Neural crest cell (in vitro differentiated cells): ENCODE measurements around the gene COL21A1. TPM values are rescaled to one million over a fixed set of nuclear protein-coding genes. Genes with fewer than 3 reads are reported as not detected.

Source experiments
- DNase-seq: peaks from one replicate; pipeline ENCODE4 v3.0.0; 2021; ENCODE audit warnings: low read depth, mixed read lengths, low spot score
- H3K27ac Mint-ChIP-seq: one replicate; pipeline ENCODE4 v1.8.0; 2021; ENCODE audit warnings: mild to moderate bottlenecking, mixed read lengths; ENCODE audit not compliant: unreplicated experiment
- H3K27me3 Mint-ChIP-seq: 2 replicates; pipeline ENCODE4 v1.8.0; 2021; ENCODE audit warnings: low read depth, mild to moderate bottlenecking, mixed read lengths
- H3K36me3 Mint-ChIP-seq: 2 replicates; pipeline ENCODE4 v1.8.0; 2021; ENCODE audit warnings: low read depth, mild to moderate bottlenecking, mixed read lengths
- H3K4me1 Mint-ChIP-seq: 2 replicates; pipeline ENCODE4 v1.8.0; 2021; ENCODE audit warnings: mixed read lengths
- H3K4me3 Mint-ChIP-seq: one replicate; pipeline ENCODE4 v1.8.0; 2021; ENCODE audit warnings: mild to moderate bottlenecking, mixed read lengths
- H3K9me3 Mint-ChIP-seq: 2 replicates; pipeline ENCODE4 v1.8.0; 2021; ENCODE audit warnings: mixed read lengths
- total RNA-seq: library from RNA; stranded (reverse); gene quantifications from 2 replicates; pipeline ENCODE4 v1.2.1, GENCODE V29; 2021
- TF ChIP-seq, protein P1 (sequence below): fragments of 200-600 bp; sonication (generic); conservative IDR thresholded peaks from 2 replicates; pipeline ENCODE4 v1.5.0; 2021; ENCODE audit warnings: antibody characterized with exemption, mild to moderate bottlenecking

The COL21A1 gene
- total RNA-seq, 1 donor from 2014 or later, result not detected

DNA sequence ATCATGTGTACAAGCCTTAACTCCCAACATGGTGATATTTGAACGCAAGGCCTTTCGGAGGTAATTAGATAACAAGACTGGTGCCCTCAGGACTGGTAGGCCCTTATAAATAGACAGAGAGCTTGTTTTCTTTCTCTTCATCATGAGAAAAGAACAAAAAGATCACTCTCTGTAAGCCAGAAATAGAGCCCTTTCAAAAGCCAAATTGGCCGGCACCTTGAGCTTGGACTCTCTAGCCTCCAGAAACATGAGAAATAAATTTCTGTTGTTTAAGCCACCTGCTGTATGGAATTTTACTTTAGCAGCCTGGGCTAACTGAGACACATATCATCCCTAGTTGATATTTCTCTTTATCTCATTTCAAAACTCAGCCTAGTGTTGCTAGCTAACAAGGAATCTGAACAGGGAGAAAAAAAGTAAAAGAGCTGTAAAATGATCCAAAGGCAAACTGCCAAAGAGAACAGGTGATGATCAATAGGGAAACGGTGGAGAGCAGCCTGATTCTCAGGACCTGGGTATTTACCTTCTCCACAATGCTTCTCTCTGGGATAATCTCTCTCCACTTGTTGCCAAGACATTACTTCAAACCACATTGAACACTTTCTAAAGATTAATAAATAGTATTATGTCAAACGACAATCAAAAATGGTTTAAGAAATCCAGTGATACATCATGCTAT is 6.1 kb downstream of the COL21A1 start:
- no peak overlapping the region for H3K27ac Mint-ChIP-seq
- DNase-seq, result no peak
- no peak overlapping the region for H3K4me3 Mint-ChIP-seq
- H3K4me1 Mint-ChIP-seq, result no peaks in the 10 kb centered on the region
- no peaks in the 10 kb centered on the region for H3K9me3 Mint-ChIP-seq
- H3K27me3 Mint-ChIP-seq, result peaks cover 16% of the 10 kb centered on the region
- no peaks in the 10 kb centered on the region for H3K36me3 Mint-ChIP-seq
- TF ChIP-seq, protein P1, sequence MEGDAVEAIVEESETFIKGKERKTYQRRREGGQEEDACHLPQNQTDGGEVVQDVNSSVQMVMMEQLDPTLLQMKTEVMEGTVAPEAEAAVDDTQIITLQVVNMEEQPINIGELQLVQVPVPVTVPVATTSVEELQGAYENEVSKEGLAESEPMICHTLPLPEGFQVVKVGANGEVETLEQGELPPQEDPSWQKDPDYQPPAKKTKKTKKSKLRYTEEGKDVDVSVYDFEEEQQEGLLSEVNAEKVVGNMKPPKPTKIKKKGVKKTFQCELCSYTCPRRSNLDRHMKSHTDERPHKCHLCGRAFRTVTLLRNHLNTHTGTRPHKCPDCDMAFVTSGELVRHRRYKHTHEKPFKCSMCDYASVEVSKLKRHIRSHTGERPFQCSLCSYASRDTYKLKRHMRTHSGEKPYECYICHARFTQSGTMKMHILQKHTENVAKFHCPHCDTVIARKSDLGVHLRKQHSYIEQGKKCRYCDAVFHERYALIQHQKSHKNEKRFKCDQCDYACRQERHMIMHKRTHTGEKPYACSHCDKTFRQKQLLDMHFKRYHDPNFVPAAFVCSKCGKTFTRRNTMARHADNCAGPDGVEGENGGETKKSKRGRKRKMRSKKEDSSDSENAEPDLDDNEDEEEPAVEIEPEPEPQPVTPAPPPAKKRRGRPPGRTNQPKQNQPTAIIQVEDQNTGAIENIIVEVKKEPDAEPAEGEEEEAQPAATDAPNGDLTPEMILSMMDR, result no peak

DNA sequence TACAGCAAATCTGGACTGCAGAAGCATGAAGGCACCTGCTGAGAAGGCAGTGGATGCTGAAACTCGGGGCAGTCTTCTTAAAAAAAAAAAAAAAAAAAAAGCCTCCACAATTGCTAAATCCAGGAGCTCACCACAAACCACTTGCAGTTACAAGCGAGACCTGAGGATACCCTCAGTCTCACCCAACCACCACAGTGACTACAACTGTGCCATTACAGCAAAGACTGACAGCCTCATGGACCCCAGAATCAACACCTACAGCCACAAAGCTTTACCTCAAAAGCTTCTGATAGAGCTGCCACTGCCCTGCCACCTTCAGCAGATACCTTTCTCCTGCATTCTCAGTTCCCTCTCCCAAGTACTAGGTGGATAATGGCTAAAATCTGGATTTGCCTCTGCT is 9.0 kb downstream of the COL21A1 start:
- no peaks in the 10 kb centered on the region for H3K27me3 Mint-ChIP-seq
- H3K27ac Mint-ChIP-seq, result no peak overlapping the region
- H3K4me1 Mint-ChIP-seq, result no peaks in the 10 kb centered on the region
- H3K36me3 Mint-ChIP-seq, result no peaks in the 10 kb centered on the region
- DNase-seq, result no peak
- TF ChIP-seq, protein P1, result no peak
- no peak overlapping the region for H3K4me3 Mint-ChIP-seq
- no peaks in the 10 kb centered on the region for H3K9me3 Mint-ChIP-seq

DNA sequence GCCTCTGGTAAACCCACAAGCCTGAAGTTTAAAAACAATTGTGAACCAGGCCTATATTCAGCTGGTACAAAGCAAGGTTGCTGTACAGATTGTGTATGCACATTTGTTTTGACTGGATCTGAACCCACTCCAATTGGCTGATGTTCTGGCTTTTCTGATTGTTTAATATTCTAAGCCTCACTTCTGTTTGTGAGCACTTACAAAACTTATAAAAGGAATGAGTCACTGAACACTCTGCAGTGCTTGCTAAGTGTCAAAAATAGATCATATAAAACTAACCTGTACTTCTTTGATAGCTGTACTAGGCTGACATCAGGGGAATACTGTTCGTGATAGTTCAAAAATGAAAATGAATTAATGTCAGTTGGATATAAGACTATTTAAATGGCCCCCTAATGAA is 12.1 kb downstream of the COL21A1 start:
- Mint-ChIP-seq H3K9me3 (no peaks in the 10 kb centered on the region), H3K27ac (no peak overlapping the region), H3K4me1 (no peaks in the 10 kb centered on the region), H3K36me3 (no peaks in the 10 kb centered on the region), H3K27me3 (no peaks in the 10 kb centered on the region), H3K4me3 (no peak overlapping the region)
- TF ChIP-seq, protein P1, result no peak
- DNase-seq, result no peak

DNA sequence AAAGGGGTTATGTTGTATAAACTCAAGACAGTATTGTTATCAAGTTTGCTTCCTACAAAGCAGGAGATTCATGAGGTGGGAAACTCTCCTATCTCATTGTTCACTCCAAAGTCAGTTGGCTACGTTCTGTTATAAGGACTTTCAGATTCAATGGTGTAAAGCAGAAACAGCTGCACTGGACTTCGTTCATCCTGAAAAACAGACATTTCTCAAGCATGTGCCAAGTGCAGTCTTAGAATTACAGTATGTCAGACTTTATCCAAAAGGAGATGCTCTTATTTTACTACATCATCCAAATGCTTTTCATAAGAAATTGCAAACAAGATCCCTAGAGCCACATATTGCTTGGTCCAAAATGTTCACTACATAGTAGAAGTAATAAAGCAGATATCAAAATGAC is 14.9 kb downstream of the COL21A1 start:
- no peak for DNase-seq
- H3K9me3 Mint-ChIP-seq, result no peaks in the 10 kb centered on the region
- no peaks in the 10 kb centered on the region for H3K27me3 Mint-ChIP-seq
- H3K36me3 Mint-ChIP-seq, result no peaks in the 10 kb centered on the region
- TF ChIP-seq, protein P1, result no peak
- H3K27ac Mint-ChIP-seq, result no peak overlapping the region
- no peaks in the 10 kb centered on the region for H3K4me1 Mint-ChIP-seq
- H3K4me3 Mint-ChIP-seq, result no peak overlapping the region

DNA sequence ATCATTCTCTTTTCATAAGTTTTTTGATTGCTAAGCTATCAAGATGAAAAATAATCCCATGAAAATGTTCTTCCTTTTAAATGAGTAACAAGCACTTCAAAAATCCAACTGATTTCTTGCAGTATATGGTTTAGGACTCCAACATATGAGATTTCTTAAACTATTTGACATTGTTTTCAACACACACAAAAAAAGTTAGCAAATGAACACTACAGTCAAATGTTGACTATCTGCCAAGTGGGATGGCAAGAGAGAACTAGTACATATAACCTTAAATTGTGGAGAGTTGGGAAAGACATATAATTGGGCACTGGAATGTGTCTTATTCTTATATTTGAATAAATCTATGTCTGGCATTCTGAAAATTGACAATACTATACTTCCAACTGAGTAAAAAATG is 15.6 kb downstream of the COL21A1 start:
- no peak overlapping the region for H3K4me3 Mint-ChIP-seq
- H3K27me3 Mint-ChIP-seq, result no peaks in the 10 kb centered on the region
- no peaks in the 10 kb centered on the region for H3K9me3 Mint-ChIP-seq
- no peak for DNase-seq
- H3K27ac Mint-ChIP-seq, result no peak overlapping the region
- H3K36me3 Mint-ChIP-seq, result no peaks in the 10 kb centered on the region
- H3K4me1 Mint-ChIP-seq, result no peaks in the 10 kb centered on the region
- TF ChIP-seq, protein P1, result no peak
